Keratinocyte (primary cell): ENCODE results near the gene KCNH1.

Experiments
- EZH2 ChIP-seq: IDR thresholded peaks from one replicate; pipeline ENCODE4 v1.6.1; 2012; ENCODE audit warnings: inconsistent platforms, mild to moderate bottlenecking, low read length, moderate library complexity
- TF ChIP-seq, protein P1 (sequence below), 3 experiments: IDR thresholded peaks in 1 of 3; conservative IDR thresholded peaks in 1 of 3; optimal IDR thresholded peaks in 1 of 3; 2 replicates in 2 of 3; 3 replicates in 1 of 3; pipeline versions ENCODE3 to v1.5.1; 2011; ENCODE audit warnings: low read length in 3 of 3, mild to moderate bottlenecking in 3 of 3, moderate library complexity in 2 of 3, control low read depth in 1 of 3, inconsistent platforms in 1 of 3; ENCODE audit not compliant: insufficient read depth in 2 of 3; ENCODE audit errors: extremely low read depth in 1 of 3

DNA sequence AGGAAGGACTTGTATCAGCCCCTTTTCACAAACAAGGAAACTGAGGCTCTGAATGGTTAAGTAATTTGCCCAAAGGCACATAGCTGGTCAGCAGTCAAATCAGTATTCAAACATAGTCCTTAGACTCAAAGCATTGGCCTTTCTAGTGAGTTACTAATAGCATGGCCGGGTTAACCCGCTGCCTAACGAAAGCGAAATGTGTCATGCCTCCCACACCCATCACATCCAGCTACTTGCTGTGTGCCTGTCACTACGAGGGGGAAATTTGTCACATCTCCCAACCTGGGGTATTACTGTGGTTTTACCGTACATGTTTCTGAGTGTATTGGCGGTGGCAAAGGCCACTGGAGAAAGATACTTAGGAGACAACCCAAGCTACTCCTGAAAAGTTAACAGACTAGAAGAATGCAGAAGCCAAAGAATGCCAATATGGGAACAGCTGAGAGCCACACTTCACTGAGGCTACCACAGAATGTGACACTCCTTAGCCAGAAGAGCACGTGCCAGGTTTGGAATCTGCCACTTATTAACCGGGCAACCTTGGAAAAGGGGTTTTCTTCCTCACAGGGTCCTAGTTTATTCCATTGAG lies 363.5 kb downstream of the KCNH1 start:
- TF ChIP-seq, protein P1, sequence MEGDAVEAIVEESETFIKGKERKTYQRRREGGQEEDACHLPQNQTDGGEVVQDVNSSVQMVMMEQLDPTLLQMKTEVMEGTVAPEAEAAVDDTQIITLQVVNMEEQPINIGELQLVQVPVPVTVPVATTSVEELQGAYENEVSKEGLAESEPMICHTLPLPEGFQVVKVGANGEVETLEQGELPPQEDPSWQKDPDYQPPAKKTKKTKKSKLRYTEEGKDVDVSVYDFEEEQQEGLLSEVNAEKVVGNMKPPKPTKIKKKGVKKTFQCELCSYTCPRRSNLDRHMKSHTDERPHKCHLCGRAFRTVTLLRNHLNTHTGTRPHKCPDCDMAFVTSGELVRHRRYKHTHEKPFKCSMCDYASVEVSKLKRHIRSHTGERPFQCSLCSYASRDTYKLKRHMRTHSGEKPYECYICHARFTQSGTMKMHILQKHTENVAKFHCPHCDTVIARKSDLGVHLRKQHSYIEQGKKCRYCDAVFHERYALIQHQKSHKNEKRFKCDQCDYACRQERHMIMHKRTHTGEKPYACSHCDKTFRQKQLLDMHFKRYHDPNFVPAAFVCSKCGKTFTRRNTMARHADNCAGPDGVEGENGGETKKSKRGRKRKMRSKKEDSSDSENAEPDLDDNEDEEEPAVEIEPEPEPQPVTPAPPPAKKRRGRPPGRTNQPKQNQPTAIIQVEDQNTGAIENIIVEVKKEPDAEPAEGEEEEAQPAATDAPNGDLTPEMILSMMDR (optimal IDR thresholded peaks at IDR 0.05 in 1 of 3, IDR thresholded peaks at IDR 0.05 in 1 of 3, conservative IDR thresholded peaks at IDR 0.05 in 1 of 3; ENCODE audit: extremely low read depth in 1 of 3, insufficient read depth in 2 of 3, low read length in 3 of 3): no peak
- TF ChIP-seq EZH2: no peak
